GM12801 (cell line): Measurements from ENCODE around the gene GMEB2.

ENCODE experiments used
- TF ChIP-seq, protein P1 (sequence below): IDR thresholded peaks from one replicate; pipeline ENCODE4 v1.5.1; 2011; ENCODE audit warnings: control low read depth; ENCODE audit not compliant: insufficient read length; ENCODE audit errors: extremely low read depth

The GMEB2 gene

DNA sequence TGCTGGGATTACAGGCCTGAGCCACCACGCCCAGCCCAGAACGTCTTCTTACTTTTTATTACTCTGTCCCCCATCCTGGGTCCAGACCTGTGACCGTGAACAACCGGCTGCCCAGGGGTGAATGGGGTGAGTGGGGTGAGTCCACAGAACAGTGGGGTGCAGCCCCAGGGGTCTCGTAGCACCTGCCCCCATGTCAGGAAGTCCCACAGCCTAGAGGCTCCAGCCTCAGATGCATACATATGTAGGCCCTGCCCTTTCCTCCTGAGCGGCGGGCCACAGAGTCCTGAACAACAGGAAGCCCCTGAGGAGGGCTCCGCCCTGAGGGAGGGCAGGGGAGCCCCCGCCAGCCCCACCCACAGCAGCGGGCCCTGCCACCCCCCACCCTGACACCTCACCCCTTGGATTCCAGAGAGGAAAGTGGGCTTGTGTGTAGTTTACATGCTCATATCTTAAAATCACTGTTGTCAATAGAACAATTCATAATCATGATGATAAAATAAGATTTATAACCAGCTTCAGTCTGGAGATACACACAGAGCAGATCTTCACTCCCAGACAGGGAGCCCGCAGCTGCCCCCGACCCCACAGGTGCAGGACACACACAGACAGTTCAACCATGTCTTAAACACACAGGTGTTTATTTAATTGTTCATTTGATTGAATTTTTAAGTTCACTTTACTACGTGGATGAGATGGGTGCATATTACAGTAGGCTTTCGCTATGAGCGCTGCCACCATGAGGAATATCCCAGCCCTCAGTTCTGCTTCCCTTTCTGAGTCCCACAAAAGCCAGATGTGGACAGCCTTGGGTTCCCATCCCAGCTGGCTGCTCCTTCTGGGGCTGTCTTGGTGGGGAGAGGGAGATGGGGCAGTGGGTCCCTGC lies 12.4 kb upstream of the GMEB2 start:
- TF ChIP-seq, protein P1, sequence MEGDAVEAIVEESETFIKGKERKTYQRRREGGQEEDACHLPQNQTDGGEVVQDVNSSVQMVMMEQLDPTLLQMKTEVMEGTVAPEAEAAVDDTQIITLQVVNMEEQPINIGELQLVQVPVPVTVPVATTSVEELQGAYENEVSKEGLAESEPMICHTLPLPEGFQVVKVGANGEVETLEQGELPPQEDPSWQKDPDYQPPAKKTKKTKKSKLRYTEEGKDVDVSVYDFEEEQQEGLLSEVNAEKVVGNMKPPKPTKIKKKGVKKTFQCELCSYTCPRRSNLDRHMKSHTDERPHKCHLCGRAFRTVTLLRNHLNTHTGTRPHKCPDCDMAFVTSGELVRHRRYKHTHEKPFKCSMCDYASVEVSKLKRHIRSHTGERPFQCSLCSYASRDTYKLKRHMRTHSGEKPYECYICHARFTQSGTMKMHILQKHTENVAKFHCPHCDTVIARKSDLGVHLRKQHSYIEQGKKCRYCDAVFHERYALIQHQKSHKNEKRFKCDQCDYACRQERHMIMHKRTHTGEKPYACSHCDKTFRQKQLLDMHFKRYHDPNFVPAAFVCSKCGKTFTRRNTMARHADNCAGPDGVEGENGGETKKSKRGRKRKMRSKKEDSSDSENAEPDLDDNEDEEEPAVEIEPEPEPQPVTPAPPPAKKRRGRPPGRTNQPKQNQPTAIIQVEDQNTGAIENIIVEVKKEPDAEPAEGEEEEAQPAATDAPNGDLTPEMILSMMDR = no peak

DNA sequence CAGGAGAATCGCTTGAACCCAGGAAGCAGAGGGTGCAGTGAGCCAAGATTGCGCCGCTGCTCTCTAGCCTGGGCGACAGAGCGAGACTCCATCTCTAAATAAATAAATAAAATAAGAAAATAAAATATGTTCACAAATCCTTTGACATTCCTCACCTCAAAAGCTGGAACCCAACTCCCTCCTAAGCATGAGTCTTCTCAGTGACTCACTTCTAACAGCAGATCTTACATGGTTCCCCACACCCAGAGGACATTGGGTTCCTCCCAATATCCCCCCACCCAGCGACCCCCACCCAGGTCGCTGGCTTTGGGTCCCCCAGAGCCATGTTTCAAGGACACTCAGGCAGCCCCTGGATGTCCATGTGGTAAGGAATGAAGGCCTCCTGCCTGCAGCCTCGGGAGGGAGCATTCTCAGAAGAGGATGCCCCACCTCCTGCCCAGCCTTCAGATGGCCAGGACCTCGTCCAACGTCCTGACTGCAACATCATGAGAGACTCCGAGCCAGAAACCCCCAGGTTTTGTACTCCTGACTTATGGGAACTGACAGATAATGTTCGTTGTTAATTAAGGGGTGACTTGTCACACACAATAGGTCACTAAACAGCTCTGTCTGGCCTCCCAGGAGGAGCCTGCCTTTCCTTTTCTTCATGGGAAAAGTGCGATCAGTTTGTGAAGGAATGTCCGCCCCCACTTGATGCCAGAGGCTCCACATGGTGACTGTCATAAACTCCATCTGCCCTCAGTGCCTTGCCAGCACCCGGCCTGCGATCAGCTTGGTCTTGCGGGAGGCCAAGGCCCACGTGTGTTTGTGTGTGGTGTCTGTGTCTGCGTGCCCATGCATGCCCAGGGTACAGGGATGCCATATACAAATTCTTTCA lies 10.1 kb upstream of the GMEB2 start:
- TF ChIP-seq, protein P1 = no peak

DNA sequence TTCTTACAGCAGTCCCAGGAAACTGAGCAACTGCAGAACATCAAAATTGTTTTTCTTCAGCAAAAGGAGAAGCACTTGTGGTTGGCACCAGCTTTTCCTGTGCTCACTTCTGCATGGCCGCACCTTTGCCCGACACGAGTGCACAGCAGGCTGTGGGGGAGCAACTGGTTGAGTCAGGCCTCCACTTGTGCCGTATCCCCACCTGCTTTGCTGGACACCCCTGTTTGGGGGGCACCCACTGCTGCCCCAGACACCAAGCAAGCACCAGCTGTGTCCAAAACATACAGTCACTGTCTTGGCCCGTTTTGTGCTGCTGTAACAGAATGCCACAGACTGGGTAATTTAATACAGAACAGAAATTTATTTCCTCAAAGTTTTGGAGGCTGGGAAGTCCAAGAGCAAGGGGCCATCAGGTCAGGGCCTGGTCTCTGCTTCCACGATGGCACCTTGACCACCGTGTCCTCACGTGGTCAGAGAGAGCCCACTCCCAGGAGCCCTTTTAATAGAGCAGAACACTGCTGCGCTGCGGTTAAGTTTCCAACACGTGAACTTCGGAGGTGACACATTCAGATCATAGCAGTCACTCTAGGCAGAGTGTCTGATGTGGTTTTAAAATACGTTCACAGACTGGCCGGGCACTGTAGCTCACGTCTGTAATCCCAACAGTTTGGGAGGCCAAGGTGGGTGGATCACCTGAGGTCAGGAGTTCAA lies 8.7 kb upstream of the GMEB2 start:
- TF ChIP-seq, protein P1 = no peak

DNA sequence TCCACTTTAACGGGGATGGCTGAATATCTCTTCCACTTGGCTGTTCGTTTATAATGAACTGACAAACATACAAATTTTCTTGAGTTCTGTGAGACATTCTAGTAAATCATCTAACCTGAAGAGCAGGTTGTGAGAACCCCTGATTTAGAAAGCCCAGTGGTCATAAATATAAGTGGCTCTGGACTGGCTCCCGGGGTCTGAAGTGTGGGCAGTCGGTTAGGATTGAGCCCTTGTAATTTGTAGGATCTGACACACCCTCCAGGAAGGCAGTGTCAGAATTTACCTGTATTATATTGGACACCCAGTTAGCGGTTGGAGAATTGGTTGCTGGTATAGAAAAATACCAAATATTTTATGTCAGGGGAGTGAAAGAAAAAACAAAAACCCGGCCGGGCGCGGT lies 6.8 kb upstream of the GMEB2 start:
- TF ChIP-seq, protein P1 = no peak

DNA sequence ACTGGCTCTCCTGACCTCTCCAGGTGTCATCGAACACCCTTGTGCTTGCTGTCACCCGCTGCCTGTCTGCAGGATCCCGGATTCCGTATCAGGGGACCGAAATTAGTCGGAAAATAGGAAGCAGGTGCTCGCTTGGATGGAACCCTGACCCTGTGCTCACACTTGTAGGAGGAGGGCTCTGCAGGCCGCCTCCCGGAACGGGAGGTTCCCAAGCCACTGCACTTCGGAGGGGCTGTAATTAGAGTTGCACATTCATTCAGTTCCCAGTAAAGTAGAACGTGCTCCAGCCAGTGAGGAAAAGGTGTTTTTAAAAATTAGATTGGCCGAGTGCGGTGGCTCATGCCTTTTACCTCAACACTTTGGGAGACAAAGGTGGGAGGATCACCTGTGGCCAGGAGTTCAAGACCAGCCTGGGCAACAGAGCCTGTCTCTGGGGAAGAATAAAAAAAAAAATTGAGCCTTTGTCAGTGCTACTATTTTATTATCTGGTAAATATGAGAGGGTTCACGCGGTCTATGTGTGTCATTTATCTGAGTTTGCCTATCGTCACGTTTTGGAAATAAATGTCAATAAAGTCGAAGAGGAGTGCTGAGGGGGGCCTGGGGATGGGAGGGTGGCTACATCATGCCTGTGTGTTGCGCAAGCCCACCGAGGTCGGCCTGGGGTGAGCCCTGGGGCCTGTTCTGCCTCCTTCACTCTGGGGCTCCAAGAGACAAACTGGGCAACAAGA lies 1.5 kb upstream of the GMEB2 start:
- TF ChIP-seq, protein P1 = no peak

DNA sequence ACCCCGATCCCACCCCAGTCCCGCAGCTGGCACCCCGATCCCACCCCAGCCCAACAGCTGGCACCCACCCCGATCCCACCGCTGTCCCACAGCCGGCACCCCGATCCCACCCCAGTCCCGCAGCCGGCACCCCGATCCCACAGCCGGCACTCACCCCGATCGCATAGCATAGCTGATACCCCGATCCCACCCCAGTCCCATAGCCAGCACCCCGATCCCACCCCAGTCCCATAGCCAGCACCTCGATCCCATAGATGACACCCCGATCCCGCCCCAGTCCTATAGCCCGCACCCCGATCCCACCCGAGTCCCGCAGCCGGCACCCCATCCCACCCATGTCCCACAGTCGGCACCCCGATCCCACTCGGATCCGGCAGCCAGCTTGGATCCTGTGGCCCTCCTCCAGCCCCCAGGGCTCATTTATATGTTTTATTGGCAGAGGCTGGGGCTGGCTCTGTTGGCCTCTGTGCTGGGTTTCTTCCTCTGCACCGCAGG lies 897 bp upstream of the GMEB2 start:
- TF ChIP-seq, protein P1 = no peak
